ENCODE results near the gene TRAPPC4.
A peak's percentile ranks its signal among the peaks of the same experiment; 100 is the strongest.
"Not testable (repeated sequence)": the region's sequence is repeated elsewhere in the genome, so short reads cannot be mapped to it uniquely, and the experiment has no call there.

TRAPPC4 gene

DNA sequence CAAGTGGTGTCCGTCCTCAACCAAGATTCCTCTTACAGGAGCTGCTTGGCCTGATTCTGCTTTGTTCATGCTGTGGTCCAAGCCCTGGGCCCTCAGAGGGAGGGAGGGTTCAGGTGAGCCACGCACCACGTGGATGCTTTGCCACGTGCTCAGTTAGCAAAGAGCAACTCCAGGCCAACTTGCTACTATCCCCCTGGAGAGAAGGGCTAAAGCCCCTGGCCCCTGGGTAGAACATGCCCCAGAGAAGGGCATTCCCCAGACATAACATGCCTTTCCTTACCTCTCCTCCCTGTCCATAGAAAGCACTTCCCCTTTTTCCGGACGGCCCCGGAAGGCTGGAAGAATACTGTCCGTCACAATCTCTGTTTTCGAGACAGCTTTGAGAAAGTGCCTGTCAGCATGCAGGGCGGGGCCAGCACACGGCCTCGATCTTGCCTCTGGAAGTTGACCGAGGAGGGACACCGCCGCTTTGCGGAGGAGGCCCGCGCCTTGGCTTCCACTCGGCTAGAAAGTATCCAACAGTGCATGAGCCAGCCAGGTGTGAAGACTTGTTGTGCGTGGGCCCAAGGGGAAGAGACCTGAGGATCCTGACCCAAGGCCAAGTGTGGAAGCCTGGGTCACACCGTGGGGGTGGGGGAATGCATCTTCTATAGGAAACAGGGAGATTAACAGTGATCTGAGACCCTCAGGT lies 38.2 kb upstream of the TRAPPC4 start:
- in situ Hi-C loops (cut with MboI; ENCODE audit: low pct_unique_long_range_greater_than_20kb, low sequenced_read_pairs, unreplicated experiment): no loop called here
- peak; percentile 14 for DNase-seq (ENCODE audit: low spot score)
- no peak for TF ChIP-seq CTCF (IDR thresholded peaks at IDR 0.05; ENCODE audit: extremely low read depth, insufficient read depth, missing control alignments)

- DNase-seq (ENCODE audit: low spot score); in situ Hi-C loops (cut with MboI; ENCODE audit: low pct_unique_long_range_greater_than_20kb, low sequenced_read_pairs, unreplicated experiment): not testable (repeated sequence)
Measured at GRCh38 chr11:118984337-118984736, 34.2 kb upstream of the TRAPPC4 start.

DNA sequence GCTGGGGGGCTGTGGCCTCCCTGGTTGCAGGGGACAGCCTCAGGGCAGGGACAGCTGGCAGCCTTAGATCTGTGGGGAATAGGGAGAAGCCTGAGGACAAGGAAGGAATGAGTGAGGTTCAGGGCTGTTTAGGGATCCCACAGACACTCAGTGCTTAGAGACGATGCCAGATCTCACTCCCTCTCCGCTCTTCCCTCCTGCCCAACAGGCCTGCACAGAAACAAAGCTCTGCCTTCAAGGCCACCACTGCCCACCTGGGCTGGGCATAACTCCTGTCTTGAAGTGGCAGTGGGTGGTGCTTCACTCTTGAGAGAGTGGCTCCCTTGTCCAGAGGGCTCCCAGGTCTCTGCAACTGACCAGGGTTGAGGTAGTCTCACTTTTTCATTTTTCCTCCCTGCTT lies 33.7 kb upstream of the TRAPPC4 start:
- DNase-seq (ENCODE audit: low spot score): peak; percentile 10
- in situ Hi-C loops (cut with MboI; ENCODE audit: low pct_unique_long_range_greater_than_20kb, low sequenced_read_pairs, unreplicated experiment): no loop called here
- no peak for TF ChIP-seq CTCF (IDR thresholded peaks at IDR 0.05; ENCODE audit: extremely low read depth, insufficient read depth, missing control alignments)

DNA sequence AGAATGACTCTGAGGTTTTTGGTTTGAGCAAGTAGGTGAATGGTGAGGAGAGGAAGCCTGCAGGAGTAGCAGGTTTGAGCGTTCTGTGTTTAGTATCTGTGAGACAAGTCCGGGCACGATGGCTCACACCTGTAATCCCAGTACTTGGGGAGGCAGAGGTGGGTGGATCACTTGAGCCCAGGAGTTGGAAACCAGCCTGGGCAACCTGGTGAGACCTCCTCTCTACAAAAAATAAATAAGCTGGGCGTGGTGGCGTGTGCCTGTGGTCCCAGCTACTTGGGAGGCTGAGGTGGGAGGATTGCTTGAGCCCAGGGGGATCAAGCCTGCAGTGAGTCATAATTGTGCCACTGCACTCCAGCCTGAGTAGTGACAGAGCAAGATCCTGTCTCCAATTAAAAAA lies 30.3 kb upstream of the TRAPPC4 start:
- peak; percentile 4 for DNase-seq (ENCODE audit: low spot score)
- in situ Hi-C loops (cut with MboI; ENCODE audit: low pct_unique_long_range_greater_than_20kb, low sequenced_read_pairs, unreplicated experiment): no loop called here
- TF ChIP-seq CTCF (IDR thresholded peaks at IDR 0.05; ENCODE audit: extremely low read depth, insufficient read depth, missing control alignments): no peak

DNA sequence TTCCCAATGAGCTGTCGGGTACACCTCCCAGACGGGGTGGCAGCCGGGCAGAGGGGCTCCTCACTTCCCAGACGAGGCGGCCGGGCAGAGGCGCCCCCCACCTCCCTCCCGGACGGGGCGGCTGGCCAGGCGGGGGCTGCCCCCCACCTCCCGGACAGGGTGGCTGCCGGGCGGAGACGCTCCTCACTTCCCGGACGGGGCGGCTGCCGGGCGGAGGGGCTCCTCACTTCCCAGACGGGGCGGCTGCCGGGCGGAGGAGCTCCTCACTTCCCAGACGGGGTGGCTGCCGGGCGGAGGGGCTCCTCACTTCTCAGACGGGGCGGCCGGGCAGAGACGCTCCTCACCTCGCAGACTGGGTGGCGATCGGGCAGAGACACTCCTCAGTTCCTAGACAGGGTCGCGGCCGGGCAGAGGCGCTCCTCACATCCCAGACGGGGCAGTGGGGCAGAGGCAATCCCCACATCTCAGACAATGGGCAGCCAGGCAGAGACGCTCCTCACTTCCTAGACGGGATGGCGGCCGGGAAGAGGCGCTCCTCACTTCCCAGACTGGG lies 27.0 kb upstream of the TRAPPC4 start:
- in situ Hi-C loops (cut with MboI; ENCODE audit: low pct_unique_long_range_greater_than_20kb, low sequenced_read_pairs, unreplicated experiment); DNase-seq (ENCODE audit: low spot score): not testable (repeated sequence)

GRCh38 chr11:118996926-118997626 lies 21.5 kb upstream of the TRAPPC4 start:
- TF ChIP-seq CTCF (IDR thresholded peaks at IDR 0.05; ENCODE audit: extremely low read depth, insufficient read depth, missing control alignments): peak; percentile 28
- in situ Hi-C loops (cut with MboI; ENCODE audit: low pct_unique_long_range_greater_than_20kb, low sequenced_read_pairs, unreplicated experiment): no loop called here
- DNase-seq (ENCODE audit: low spot score): peak; percentile 78

- peak; percentile 98 for DNase-seq (ENCODE audit: low spot score)
- in situ Hi-C loops (cut with MboI; ENCODE audit: low pct_unique_long_range_greater_than_20kb, low sequenced_read_pairs, unreplicated experiment): no loop called here
- TF ChIP-seq CTCF (IDR thresholded peaks at IDR 0.05; ENCODE audit: extremely low read depth, insufficient read depth, missing control alignments): no peak
Measured at GRCh38 chr11:118997627-118998387, 20.8 kb upstream of the TRAPPC4 start, which contains the start of gene CENATAC. Gene CENATAC, plus strand, starts transcription at chr11:118998138. Its CDS starts 60 bp downstream, at chr11:118998198.

Data from GM13977 (cell line).